H1 (cell line): ENCODE results near the gene TMEM92. TPM values are rescaled to one million over a fixed set of nuclear protein-coding genes. Genes with fewer than 3 reads are reported as not detected.

Experiments
- RXRA ChIP-seq: IDR thresholded peaks from 2 replicates; pipeline ENCODE4 v1.6.1; 2011; ENCODE audit warnings: low read depth, mild to moderate bottlenecking, low read length, moderate library complexity; ENCODE audit not compliant: insufficient read depth
- polyA plus RNA-seq, 7 experiments: library from polyadenylated mRNA; depleted of rRNA in 3 of 7; stranded (reverse) in 5 of 7; unstranded in 2 of 7; fragments of >200 nt in 5 of 7; fragments of 200-250 nt in 2 of 7; gene quantifications; 1 replicate in 5 of 7; 2 replicates in 1 of 7; 4 replicates in 1 of 7; pipeline versions ENCODE4 v1.2.1 to v1.2.3, GENCODE V29; 2011 to 2013; ENCODE audit warnings: missing spikeins in 2 of 7, mixed read lengths in 2 of 7
- total RNA-seq: library from RNA; stranded (reverse); fragmentation: NEBNext Ultra II Directional; extraction: Animal tissue kit (Norgen Biotek cat#: 25700); gene quantifications from 2 replicates; pipeline ENCODE4 v1.2.1, GENCODE V29; 2021

Gene TMEM92
- total and polyA plus RNA-seq, 2 of the 8 experiments (the other 6 are each of a cell fraction or from before 2014, with no cell fraction given) = 11.9 to 24.8 TPM

GRCh38 chr17:50272246-50272645 lies 2.0 kb upstream of the TMEM92 start (continued):
- no peak for TF ChIP-seq RXRA
